Epithelial cell of prostate (primary cell): ENCODE measurements around the gene ZCCHC3.
A peak's percentile ranks its signal among the peaks of the same experiment; 100 is the strongest.

Experiments used
- DNase-seq: peaks from one replicate; pipeline ENCODE4 v3.0.0-alpha.2; 2011; ENCODE audit warnings: low read depth, low spot score
- H3K27ac ChIP-seq: fragments of 450-650 bp; 2 replicates; pipeline ENCODE4 v1.5.1; 2017; ENCODE audit warnings: mild to moderate bottlenecking

Gene ZCCHC3

DNA sequence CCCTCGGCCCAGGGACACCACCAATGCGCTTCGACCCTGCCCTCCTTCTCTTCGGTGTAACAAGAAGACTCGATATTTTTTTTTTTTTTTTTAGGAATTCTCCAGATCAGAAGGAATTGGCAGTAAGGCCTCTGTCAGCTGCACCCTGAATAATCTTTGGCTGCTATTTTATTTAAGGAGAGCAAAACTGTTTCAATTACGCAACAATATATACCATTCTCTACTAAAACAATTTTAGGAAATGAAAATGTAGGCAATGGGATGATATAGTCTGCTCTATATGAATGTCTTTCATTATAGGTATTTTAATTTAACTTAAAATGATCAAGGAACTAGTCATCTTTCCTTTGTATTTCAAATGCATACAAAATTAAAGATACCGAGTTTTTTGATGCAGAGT lies 13.3 kb downstream of the ZCCHC3 start:
- peak overlapping the region; percentile 67 for H3K27ac ChIP-seq
- no peak for DNase-seq

DNA sequence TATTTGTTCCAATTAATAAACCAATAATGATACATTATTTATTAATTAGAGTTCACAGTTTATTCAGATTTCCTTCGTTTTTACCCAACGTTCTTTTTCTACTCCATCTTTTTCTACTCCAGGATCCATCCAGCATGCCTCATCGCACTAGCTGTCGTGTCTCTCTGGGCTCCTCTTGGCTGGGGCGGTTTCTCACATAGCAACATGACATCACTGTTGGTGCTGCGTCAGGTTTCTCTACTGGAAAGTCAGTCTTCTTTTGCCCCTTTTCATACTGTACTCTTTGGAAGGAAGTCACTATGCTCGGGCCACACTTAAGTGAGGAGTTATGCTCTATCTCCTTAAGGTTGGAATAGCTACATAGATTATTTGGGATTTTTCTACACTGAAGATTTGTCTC lies 14.2 kb downstream of the ZCCHC3 start:
- DNase-seq = no peak
- no peak overlapping the region for H3K27ac ChIP-seq

DNA sequence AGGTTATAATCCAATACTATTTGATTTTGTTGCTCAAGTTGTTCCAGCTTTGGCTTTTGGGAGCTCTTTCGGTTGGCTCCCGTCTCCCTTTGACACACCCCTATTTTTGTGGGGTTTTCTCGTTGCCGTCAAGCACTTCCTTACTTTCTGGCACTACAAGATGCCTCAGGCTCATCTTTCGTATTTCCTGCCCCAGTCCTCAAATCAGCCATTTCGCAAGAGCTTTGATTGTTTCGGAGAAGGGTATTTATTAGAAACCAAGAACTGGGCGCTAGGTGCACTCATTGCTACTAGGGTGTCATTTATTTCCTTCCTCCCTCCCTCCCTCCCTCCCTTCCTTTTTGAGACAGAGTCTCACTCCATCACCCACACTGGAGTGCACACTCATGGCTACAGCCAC lies 14.7 kb downstream of the ZCCHC3 start:
- DNase-seq = no peak
- H3K27ac ChIP-seq = no peak overlapping the region

DNA sequence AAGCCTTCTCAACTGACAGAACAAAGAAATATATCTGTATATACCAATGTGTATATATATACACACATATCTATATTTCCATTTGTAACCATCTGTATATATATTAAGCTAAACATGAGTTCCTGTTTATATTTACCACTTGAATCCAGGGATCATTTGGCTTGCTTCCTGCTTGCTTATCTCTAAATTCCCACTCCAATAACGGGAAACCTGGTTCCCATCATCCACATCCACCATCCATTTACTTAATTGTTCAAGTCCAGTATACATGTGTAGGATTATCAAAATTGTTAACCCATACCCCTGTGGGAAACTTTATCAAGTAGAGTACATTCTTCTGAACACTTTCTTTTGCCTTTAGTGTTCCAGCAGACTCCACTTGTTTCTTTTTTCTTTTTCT lies 15.5 kb downstream of the ZCCHC3 start:
- DNase-seq = no peak
- no peak overlapping the region for H3K27ac ChIP-seq

DNA sequence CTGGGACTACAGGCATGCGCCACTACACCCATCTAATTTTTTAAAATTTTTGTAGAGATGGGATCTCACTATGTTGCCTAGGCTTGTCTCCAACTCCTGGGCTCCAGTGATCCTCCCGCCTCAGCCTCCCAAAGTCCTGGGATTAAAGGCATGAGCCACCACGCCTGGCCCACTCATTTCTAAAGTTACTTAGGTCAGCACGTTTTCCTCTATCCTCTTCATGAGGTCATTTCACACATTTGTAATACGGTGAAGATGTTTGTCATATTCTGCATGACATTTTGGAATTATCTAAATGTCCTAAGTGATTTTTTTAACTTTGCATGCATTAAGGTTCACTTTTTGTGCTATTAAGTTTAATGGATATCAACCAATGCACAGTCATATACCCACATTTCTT lies 16.0 kb downstream of the ZCCHC3 start:
- no peak overlapping the region for H3K27ac ChIP-seq
- DNase-seq = no peak

DNA sequence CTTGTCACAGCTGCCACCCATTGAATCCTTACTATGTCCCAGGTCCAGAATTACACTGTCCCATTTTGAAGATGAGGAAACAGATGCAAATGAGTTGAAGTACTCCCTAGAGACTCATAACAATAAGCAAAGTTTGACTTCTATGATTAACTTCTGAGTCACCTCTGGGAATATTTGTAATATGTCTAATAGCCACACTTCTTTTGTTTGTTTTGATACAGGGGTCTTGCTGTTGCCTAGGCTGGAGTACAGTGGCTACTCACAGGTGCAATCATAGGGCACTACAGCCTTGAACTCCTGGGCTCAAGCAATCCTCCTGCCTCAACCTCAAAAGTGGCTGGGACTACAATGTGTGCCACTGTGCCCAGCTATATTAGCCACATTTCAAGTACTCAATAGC lies 16.6 kb downstream of the ZCCHC3 start:
- no peak overlapping the region for H3K27ac ChIP-seq
- DNase-seq = no peak

DNA sequence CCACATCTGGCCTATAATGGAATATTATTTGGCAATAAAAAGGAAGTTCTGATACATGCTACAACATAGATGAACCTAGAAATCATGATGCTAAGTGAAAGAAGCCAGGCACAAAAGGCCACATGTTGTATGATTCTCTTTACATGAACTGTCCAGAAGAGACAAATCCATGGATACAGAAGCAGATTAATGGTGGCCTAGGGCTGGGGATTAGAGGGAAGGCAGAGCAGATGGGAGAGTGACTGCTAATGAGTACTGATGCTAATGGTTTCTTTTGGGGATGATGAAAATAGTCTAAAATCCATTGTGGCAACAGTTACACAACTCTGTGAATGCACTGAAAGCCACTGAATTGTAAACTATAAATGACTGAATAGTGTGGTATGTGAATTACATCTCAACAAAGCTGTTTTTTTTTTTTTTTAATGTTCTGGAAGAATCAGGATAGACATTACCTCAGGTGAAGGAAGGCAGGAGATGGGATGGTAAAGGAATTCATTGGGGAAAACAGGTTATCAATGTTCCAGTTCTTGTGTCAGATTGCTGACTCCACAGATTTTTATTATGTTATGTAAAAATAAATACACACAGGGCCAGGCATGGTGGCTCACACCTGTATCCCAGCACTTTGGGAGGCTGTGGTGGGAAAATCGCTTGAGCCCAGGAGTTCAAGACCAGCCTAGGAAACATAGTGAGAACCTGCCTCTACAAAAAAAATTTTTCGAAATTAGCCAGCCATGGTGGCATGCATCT lies 19.1 kb downstream of the ZCCHC3 start:
- DNase-seq = no peak
- no peak overlapping the region for H3K27ac ChIP-seq

DNA sequence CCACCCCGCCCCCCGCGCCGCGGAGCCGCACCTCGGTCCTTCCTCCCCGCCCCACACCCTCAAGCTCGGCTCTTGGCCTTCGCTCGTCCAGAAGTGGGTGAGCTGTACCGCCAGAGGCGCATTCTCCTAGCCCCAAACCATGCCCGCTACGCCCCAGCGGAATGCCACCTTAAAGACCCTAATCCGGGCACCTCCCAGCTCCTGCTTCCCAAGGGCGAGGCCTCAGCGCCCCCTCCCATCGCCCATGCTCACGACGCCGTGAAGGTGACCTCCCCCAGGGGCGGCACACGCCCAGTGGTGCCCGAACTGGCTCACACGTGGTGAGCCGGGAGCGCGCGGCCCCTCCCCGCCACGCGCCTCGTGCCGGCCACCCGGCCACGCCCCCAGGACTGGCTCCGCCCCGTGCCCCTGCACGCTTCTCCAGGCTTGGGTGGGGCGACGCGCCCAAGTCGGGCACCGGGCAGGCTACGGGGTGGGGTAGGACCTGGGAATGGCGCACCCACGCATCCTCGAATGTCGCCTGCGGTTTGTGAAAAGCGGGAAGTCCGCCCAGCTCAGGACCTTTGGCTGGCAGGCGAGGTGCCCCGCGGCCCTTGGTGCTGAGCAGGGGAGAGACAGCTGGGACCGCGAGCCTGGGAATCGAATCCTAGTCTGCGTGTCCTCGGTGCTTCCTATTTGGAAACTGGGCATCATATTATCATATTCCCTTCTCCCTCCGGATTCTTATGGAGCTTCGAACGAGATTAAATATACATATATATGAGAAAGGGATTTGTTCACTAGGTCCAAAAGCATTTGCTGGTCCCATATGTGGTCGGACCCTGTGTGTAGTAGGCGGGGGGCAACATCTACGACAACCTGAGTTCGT lies 27.0 kb downstream of the ZCCHC3 start:
- peak overlapping the region; percentile 89 for H3K27ac ChIP-seq
- DNase-seq = peak; percentile 33

DNA sequence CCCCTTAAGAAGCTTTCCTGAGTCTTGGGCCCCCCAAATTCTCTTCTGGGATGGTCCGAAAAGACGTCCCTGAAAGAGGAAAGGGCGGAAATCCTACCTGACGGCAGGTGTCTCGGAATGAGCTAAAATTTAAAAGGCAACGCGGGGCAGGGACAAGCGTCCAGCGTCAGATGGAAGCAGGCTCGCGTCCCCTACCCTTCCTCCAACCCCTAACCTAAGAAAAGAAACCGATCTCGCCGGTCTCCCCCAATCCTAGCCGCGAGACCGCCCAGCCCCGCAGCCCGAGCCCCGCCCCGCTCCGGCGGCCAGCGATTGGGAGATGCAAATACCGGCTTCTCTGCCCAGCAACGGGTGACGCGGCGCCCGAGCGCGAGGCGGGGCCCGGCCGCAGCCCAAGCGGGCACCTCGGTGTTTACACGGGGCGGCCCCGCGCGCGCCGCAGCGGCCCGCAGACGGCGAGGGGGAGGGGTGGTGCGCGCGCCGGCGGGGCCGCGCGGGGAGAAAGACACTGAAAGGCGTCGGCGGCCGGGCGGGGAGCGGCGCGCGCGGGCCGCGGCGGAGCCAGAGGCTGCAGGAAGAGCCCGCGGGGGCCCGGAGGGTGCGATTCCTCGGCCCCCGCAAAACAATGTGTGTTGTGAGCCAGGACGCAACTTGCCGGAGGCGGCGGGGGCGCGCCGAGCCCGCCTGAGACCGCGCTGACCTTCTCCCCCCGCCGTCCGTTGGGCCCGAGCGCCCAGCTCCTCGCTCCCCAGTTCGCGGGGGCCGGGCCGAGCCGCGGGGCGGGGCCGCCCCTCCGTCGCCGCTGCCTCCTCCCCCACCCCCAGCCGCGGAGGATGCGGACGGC lies 27.9 kb downstream of the ZCCHC3 start, which contains the start of gene SOX12:
Gene SOX12, plus strand, starts transcription at position 508 of the 844 bp plus-strand sequence. CDS start 373 bp downstream, outside the sequence.
- peak; percentile 60 for DNase-seq
- H3K27ac ChIP-seq = peak within 1 kb of the TSS; percentile 89

DNA sequence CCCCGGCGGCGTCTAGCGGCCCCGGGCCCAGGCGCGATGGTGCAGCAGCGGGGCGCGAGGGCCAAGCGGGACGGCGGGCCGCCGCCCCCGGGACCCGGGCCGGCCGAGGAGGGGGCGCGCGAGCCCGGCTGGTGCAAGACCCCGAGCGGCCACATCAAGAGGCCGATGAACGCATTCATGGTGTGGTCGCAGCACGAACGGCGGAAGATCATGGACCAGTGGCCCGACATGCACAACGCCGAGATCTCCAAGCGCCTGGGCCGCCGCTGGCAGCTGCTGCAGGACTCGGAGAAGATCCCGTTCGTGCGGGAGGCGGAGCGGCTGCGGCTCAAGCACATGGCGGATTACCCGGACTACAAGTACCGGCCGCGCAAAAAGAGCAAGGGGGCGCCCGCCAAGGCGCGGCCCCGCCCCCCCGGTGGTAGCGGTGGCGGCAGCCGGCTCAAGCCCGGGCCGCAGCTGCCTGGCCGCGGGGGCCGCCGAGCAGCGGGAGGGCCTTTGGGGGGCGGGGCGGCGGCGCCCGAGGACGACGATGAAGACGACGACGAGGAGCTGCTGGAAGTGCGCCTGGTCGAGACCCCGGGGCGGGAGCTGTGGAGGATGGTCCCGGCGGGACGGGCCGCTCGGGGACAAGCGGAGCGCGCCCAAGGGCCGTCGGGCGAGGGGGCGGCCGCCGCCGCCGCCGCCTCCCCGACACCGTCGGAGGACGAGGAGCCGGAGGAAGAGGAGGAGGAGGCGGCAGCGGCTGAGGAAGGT lies 28.7 kb downstream of the ZCCHC3 start:
- peak overlapping the region; percentile 89 for H3K27ac ChIP-seq
- no peak for DNase-seq

DNA sequence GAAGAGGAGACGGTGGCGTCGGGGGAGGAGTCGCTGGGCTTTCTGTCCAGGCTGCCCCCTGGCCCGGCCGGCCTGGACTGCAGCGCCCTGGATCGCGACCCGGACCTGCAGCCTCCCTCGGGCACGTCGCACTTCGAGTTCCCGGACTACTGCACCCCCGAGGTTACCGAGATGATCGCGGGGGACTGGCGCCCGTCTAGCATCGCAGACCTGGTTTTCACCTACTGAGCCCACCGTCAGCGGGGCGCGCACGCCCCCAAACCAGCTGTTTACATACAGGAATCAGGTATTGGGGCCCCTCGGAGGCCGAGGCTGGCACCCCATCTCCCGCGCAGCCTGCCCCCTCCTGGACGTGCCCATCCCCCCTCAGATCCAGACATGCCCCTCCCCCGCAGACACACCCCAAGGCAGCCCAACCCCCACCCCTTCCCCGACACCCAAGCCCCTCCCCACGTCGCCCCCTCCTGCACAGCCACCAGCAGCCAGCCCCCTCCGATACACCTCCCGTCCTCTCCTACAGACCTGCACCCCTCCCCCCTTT lies 29.3 kb downstream of the ZCCHC3 start:
- DNase-seq = no peak
- H3K27ac ChIP-seq = peak overlapping the region; percentile 89

DNA sequence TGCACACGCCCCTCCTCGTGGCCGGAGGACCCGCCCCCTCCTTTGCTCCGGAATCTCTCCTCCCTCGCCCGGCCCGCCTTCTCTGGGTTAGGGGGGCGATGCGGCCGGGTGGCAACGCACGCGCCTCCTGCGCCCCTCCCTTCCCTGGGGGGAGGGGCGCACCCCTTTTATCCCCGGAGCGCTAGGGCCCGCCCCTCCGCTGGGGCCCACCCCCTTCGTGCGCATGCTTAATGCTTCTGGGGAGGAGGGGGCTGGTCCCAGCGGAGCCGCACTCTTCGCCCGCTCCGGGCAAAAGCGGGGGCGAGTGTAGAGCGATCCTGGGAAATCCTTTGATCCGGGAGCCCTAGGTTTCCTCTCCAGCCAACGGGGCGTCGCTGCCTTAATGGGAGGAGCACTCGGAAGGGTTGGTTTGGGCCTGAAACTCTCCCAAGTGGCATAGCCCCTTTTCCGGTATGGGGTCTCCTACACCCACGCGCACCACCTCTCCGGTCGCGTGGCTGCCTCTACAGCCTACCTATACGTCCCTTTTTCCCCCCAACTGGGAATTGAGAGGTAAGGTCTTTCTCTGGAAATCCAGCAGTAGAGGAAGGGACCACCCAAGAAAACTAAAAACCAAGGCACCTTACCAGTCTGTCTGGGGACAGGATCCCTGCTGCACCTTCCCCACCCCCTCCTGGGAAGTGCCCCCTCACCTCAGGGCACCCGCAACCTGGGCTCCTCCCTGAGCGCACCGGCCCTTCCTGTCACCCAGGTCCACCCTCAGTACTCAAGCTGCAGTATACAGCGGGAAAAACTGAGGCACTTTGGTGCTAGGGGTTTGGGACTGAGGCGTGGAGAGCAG lies 30.0 kb downstream of the ZCCHC3 start:
- DNase-seq = peak; percentile 26
- peak overlapping the region; percentile 89 for H3K27ac ChIP-seq

DNA sequence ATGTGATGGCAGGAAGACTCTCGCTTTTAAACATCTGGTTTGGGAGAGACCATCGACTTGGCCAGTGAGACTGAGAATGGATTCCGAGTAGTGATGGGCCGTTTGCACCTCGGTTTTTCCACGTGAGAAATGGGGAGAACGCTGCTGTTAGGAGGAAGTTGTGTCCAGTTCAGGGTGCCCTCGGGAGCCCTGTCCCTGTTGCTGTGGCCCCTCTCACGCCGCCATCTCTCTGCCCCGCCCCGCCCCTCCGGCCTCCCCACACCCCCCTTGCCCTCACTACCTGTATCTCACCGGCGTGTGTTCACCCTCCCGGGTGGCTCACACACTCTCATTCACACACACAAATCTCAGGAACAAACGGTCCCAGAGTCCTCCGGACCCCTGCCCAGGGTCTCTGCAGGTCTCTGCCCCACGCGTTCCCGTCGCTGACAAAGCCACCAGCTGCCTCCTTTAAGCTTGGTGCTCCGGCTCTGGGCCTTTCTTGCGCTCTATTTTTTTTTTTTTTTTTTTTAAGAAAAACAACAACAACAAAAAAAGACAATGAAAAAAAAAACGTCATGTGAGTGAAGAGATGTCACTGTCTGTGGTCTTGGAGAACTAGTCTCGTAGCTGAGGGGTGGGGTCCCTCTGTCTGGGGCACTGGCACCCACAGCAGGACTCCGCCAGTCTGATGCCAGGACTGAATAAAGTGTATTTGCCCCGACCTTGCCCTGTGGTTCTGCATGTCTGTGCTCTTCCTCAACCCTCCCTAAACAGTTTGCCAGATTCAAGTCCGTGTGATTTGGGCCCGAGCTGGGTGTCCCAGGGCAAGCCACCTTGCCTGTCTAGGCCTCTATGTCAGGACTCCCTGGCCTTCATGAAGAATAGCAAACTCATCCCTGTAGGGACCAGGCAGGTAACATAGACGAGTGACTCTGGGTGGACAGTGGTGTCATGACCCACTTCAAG lies 30.9 kb downstream of the ZCCHC3 start:
- H3K27ac ChIP-seq = peak overlapping the region; percentile 89
- DNase-seq = no peak

DNA sequence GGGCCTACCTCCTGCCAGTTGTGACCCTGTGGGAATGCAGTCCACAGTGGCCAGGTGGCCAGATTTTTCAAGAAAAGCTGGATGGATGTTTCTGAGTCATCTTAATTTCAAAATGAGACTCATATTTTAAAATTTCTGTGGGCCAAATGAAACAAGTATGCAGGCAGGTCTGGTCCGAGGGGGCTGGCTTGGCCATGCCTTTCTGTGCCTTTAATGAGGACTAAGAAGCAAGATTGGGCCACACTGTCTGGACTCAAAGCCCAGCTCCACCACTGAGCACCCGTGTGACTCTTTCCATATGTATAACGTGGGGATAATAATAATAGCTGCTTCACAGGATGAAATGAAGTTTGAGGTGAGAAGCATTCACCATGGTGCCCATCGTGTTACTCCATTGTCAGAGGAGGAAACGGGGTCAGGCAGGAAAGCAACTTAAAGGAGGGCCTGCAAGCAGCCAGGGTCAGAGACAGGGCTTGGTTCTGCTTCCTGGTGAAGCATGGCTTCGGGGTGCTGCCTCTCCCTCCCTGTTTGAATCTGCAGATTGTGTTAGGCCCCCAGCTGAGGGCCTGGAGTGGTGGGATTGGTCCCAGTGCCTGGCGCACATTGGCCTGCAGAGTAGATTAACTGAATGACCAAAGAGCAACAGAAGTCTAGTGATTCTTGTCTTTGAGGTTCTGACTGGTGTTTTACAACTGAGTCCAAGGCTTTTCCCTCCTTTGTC lies 31.8 kb downstream of the ZCCHC3 start:
- no peak for DNase-seq
- peak overlapping the region; percentile 8 for H3K27ac ChIP-seq

DNA sequence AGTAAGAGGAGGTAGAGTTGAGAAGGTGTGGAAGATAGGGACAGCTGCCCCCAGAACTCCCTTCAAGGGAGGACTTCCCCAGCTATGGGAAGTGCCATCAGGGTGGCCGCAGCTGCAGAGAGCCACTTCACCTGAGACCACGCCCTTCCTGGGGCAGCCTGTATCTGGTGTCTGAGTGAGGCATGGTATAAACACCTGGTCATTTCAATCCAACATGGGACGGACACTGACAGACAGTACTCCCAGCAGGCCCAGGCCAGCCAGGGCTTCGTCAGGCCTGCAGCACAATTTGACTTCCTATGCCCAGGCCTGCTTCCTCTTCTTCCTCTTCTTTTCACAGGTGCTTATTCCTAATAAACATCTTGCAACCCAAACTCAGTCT lies 32.5 kb downstream of the ZCCHC3 start:
- no peak overlapping the region for H3K27ac ChIP-seq
- DNase-seq = no peak

DNA sequence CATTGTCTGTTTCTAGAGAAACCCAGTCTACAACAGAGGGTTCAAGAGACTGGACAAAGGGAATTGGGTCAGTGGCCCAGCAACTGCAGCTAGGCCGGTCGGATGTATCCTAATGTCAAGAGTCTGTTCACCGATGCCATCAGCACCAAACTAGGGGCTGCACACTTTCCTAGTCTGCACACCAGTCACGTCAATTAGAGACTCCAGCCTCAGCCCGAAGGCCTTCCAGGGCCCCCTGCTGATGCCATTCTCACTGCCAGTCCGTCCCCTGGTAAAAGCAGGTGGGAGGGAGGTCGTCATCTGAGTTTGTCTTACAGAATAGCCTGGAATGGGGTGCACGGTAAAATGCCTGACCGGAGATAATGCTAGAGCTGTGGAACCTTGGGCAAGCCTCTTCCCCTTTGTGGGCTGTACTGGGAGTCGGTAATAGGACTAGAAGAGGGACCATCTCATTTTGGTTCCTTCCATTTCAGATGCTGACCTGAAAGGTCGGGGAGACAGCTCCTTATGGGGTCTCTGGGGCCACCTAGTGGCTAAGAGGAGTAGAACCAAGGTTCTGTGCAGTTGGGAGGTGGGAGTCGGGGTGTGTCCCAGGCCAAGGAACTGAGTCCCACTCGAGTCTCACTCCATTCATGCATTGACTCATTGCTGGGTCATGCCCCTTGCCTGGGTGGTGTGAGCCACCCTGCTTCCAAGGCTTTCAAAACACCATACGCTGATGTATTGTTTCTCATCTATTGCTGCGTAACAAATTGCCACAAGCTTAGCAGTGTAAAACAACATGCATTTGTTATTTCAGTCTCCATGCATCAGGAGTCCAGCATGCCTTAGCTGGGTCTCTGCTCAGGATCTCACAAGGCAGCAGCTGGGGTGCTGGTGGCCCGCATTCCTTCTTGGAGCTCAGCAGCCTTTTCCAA lies 33.1 kb downstream of the ZCCHC3 start:
- H3K27ac ChIP-seq = peak overlapping the region; percentile 11
- no peak for DNase-seq
